Stimulated activated CD4-positive, alpha-beta T cell treated with anti-CD3 and anti-CD28 coated beads, Interleukin-12 subunit alpha, Interleukin-12 subunit beta, amount 100 ng/mL, for 24 hours (primary cell): ENCODE results near the gene NFAM1.

ENCODE experiments used
- DNase-seq, 2 experiments: peaks; one replicate each; pipeline ENCODE4 v3.0.0-alpha.2; 2020; ENCODE audit warnings: low read depth in 2 of 2

The NFAM1 gene

DNA sequence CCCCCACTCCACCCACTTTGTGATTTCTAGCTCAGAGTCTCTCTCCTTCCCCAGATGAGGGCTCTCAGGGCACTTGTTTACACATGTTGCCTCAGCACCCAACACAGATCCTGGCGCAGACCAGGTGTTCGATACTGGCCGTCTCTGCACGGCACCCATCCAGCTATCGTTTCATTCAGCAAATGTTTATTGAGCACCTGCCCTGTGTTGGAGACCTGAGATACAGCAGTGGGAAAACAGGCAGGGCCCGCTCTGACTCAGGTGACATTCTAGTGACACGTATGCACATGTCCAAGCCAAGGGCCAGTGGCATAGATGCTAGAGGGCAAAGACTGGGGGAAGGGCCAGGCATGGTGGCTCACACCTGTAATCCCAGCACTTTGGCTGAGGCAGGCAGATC lies 71.9 kb downstream of the NFAM1 start:
- DNase-seq, result no peak

- DNase-seq, result no peak
Measured at GRCh38 chr22:42358643-42359558, 73.3 kb downstream of the NFAM1 start.

DNA sequence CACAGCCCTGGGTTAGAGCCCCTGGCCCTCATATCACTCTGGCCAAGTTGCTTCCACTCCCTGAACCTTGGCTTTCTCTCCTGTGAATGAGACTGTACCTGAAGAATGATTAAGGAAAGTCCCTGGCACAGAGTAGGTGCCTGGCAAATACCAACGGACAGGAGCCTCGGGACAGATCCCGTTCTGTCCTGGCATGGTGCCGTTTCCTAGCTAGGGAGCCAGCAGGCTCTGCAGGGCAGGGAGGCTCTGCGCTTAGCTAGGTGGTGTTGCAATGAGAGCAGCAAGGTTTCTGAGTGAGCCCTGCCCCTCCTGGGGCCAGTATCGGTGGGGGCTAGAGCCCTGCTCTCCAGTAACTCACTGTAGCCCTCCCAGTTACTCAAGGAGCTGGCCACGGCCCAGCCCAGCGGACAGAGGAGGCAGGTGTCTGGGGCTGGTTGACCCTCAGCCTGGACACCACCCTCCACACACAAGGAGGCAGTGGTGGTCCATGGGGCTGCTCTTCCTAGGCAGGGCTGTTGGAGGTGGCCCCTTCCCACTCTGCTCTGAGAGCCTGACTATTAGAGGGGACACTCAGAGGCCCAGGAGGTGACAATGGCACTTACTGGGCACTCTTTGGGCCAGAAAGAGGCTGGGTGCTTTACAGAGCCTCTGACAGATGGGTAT lies 74.4 kb downstream of the NFAM1 start:
- no peak for DNase-seq

DNA sequence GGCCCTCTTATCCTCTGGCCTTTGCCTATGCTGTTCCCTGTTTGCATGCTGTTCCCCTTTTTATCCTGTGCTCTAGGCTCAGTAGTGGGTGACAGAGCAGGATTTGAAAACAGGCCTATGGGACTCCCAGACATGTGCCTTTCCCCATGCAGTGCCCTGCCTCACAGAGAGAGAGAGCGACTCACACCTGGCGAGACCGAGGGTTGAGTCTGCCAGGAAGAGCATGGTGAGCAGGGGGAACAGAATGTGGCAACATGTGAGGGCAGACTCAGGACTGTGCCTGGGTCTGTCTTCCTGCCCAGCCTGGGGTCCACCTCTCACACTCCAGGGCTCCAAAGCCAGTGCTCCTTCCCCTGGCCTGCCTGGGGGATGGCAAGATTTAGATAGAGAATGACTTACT lies 75.0 kb downstream of the NFAM1 start:
- no peak for DNase-seq

DNA sequence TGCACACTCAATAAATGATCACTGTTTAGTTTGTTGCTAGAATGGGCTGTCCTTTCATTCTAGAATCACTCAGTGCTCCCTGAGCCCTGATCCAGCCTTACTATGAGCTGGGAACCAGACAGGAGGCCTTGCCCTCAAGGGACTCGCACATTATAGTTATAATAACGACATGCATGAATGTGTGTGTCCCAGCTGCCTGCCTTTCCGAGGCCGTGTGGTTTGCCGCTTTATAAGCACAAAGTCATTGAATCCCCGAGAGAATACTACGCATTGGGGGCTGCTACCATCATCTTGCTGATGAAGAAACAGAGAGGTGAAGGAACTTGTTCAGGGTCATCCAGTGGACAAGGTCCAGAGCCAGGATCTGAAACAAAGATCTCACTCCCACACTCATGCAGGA lies 75.7 kb downstream of the NFAM1 start:
- no peak for DNase-seq

GRCh38 chr22:42353883-42354727 lies 78.1 kb downstream of the NFAM1 start:
- DNase-seq, result no peak

DNA sequence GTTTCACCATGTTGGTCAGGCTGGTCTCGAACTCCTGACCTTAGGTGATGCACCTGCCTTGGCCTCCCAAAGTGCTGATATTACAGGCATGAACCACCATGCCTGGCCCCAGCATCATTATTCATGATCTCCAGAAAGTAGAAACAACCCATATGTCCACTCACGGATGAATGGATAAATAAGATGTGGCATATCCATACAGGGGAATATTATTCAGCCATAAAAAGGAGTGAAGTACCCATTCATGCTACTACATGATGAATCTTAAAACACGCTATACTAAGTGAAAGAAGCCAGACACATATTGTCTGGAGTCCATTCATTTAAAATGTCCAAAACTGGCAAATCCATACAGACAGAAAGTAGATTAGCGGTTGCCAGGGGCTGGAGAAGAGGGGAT lies 81.8 kb downstream of the NFAM1 start:
- DNase-seq, result no peak

GRCh38 chr22:42347281-42347824 lies 84.8 kb downstream of the NFAM1 start:
- no peak for DNase-seq

GRCh38 chr22:42346722-42347121 lies 85.5 kb downstream of the NFAM1 start:
- DNase-seq, result no peak

DNA sequence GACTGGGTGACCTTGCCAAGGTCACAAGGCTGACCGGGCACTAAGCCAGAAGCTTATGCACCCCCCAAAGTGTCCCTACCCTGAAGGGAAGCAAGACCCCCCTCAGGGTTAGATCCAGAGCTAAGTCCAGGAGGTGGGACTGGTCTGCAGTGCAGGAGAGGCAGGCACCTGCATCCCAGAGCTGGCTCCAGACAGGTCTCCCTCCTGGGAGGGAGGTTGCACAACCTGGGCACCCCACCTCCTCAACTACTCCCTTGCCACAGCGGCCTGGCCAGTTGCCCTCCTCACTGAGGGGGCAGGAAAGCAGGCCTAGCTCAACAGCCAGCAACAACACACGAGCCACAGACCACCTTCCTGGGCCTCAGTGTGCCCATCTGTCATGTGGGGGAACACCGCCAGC lies 86.7 kb downstream of the NFAM1 start:
- DNase-seq, result no peak

GRCh38 chr22:42344361-42344905 lies 87.8 kb downstream of the NFAM1 start:
- no peak for DNase-seq

DNA sequence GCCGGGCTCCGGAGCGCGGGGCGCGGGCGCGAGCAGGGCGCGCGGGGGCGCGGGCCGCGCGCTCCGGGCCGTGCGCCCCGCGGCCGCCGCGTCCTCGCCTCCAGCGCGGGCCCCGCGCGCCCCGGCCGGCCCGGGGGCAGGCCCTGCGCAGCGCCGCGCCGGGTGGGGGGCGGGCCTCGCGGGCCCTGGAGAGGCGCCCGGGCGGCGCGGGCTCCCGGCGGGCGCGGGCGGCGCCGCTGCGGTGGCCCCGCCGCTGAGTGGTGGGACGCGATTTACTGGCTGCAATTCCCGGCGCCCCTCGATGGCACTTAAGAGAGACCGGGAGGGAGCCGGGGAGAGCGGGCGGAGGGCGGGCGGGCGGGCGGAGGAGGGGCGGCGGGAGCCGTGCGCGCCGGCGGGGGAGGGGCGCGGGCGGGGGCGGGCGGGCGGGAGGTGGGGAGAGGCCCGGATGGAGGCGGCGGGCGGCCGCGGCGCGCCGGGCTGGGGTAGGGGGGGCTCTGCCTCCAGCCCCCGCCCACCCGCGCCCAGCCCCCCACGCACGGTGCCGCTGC lies 88.6 kb downstream of the NFAM1 start:
- DNase-seq, result no peak

- DNase-seq, result no peak
Measured at GRCh38 chr22:42343121-42343454, 89.1 kb downstream of the NFAM1 start.

DNA sequence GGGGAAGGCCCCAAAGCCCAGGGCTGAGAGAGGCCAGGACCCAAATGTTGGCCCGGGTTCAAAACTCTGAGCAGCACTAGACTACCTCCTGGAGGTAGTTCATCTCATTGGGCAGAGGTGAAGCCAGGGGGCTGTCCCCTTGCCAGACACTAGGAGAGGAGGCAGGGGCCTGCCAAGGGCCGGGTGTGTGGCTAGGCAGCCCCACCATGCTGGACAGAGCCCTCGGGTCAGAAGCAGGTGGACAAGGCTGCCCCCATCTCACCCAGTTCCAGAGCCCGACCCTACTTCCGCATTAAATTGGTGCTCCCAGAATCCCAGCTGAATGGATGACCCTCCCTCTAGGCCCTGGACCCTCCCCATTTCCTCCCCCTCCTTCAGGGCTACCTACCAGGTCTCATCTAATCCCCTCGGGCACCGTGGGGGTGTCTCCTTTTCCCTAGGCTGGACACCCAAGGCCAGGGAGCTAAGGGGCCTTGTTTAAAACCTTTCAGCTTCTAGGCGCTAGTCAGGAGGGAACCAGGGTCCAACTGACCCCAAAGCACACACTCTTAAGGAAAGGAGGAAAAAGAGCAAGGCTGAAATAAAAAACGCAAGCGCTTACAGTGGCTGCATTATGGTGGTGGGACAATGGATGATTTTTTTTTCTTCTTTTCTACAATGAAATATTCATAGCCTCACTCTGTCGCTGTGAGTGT lies 89.6 kb downstream of the NFAM1 start:
- DNase-seq, result no peak

DNA sequence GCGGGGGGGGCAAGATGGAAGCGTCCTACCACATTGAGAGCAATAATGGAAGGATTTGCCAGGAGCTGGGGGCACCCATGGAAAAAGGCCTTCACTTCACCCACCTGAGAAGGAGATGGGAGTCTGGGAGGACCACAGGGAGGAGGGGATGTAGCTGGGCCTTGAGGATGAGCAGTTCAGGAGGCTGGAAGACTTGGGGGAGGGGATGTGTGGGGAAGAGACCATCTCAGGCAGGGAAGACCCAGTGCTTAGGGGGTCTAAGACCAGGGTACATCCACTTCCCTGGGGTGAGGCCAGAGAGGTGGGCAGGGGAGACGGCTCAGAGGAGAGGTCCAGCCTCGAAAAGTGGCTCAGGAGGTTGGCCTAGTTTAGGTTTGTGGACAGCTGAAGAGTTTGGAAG lies 90.4 kb downstream of the NFAM1 start:
- DNase-seq, result no peak

DNA sequence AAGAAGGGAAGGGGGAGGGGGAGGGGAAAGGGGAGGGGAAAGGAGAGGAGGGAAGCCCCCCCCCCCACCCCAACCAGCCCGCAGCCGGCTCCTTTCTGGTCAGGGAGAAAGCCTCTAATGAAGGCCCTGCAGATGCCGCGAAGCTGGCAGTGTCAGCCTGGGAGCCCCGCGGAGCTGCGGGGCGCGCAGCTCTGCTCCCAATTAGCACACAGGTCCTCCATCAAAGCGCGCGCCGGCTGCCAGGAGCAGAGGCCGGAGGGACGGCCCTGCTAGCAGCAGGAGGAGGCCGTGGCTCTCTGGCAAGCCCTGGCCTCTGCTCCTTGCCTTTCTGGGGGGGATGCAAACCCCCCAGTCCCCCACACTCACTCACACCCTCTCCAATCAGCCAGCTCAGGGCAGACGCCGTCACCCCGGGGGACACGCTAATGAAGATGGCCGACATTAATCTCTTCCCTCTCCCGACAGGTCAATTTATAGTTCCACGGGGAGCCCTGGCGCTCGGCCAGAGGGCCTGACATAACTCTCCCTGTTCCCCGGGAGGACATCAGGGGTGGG lies 91.3 kb downstream of the NFAM1 start:
- DNase-seq, result no peak

GRCh38 chr22:42340150-42340549 lies 92.1 kb downstream of the NFAM1 start:
- no peak for DNase-seq

- no peak for DNase-seq
Measured at GRCh38 chr22:42338479-42338878, 93.7 kb downstream of the NFAM1 start.

- no peak for DNase-seq
Measured at GRCh38 chr22:42337356-42337755, 94.8 kb downstream of the NFAM1 start.

DNA sequence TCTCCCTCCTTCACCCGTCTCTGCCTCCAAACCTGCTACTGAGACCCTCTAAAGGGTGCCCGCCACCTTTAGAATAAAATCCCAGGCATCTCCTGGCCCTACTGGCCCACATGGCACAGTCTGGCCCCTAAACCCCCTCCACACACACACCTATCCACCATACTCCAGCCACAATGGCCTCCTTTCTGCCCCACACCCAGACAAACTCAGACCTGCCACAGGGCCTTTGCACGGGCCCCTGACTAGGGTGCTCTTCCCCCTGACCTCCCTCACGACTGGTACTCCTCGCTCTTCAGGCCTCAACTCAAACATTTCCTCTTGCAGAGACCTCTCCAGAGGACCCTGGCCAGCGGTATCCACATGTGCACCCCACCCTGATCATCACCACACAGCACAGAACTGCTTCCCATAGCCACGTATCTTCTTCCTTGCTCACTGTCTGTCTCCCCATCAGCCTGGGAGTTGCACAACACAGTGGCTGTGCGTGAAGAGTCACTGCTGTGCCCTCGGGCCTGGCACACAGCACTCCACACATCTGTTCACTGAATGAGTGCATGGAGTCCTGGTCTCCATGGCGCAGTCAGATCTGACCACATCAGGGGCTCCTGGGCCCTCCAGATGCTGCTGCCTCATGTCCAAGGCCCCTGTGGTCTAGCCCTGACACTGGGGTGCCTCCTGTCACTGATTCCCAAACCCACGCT lies 95.5 kb downstream of the NFAM1 start:
- no peak for DNase-seq
